ENCODE measurements around the gene NLRP10. TPM values are rescaled to one million over a fixed set of nuclear protein-coding genes. Genes with fewer than 3 reads are reported as not detected.

The NLRP10 gene
- polyA plus RNA-seq, 1 of the 3 experiments (the other 2 are of a cell fraction) = 0.05 TPM

DNA sequence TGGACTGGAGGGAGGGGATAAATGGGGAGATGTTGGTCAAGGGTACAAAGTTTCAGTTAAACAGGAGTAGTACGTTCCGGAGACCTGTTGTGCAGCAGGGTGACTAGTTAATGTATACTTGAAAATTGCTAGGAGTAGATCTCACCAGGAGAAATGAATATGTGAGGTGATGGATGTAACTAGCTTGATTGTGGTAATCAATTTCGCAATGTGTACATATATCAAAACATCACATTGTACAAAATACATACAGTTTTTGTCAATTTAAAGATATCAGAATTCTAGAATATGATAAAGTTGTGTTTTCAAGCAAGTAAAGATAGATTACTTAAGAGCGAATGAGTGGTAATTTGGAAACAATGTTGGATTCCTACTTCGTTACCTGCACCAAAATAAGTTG is 35.1 kb upstream of the NLRP10 start:
- Histone ChIP-seq H3K4me2 (no peak overlapping the region), H3K27ac (ENCODE audit: low read depth in 2 of 2, low read length in 1 of 2) (no peak overlapping the region), H3K4me3 (ENCODE audit: low read depth in 2 of 2, low read length in 1 of 2) (no peak overlapping the region), H2AFZ (ENCODE audit: low read depth) (no peak overlapping the region), H3F3A (replicated peaks; ENCODE audit: insufficient read depth) (peaks cover 16% of the 10 kb centered on the region), H3K9ac (no peak overlapping the region), H3K79me2 (ENCODE audit: insufficient read depth) (no peaks in the 10 kb centered on the region), H3K4me1 (ENCODE audit: control insufficient read depth in 1 of 2, insufficient read depth in 2 of 2, low read depth in 1 of 2, low read length in 1 of 2) (no peaks in the 10 kb centered on the region), H3K27me3 (ENCODE audit: insufficient read depth) (no peaks in the 10 kb centered on the region), H3K9me2 (no peaks in the 10 kb centered on the region), H4K20me1 (ENCODE audit: insufficient read depth) (no peaks in the 10 kb centered on the region), H3K9me3 (no peaks in the 10 kb centered on the region), H3K36me3 (replicated peaks in 1 of 2; ENCODE audit: control insufficient read depth in 1 of 2, insufficient read depth in 2 of 2, low read length in 1 of 2) (peaks cover 36 to 37% of the 10 kb centered on the region in 2 experiments)
- ChIA-PET POLR2A (no interaction called here), CTCF (interaction anchor here (1.3 to 2.2 kb wide), 2 partner anchors 90 to 93 kb away, joined by 4 to 14 read pairs; no protein-coding TSS in a partner anchor)
- no peak for DNase-seq
- WGBS (ENCODE audit: low lambda C conversion rate) = 78% methylated on average over 5 of the region's 5 CpGs
- TF ChIP-seq TCF12 (IDR thresholded peaks at IDR 0.05) = no peak
- TF ChIP-seq, protein P1, sequence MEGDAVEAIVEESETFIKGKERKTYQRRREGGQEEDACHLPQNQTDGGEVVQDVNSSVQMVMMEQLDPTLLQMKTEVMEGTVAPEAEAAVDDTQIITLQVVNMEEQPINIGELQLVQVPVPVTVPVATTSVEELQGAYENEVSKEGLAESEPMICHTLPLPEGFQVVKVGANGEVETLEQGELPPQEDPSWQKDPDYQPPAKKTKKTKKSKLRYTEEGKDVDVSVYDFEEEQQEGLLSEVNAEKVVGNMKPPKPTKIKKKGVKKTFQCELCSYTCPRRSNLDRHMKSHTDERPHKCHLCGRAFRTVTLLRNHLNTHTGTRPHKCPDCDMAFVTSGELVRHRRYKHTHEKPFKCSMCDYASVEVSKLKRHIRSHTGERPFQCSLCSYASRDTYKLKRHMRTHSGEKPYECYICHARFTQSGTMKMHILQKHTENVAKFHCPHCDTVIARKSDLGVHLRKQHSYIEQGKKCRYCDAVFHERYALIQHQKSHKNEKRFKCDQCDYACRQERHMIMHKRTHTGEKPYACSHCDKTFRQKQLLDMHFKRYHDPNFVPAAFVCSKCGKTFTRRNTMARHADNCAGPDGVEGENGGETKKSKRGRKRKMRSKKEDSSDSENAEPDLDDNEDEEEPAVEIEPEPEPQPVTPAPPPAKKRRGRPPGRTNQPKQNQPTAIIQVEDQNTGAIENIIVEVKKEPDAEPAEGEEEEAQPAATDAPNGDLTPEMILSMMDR (IDR thresholded peaks at IDR 0.05) = no peak

DNA sequence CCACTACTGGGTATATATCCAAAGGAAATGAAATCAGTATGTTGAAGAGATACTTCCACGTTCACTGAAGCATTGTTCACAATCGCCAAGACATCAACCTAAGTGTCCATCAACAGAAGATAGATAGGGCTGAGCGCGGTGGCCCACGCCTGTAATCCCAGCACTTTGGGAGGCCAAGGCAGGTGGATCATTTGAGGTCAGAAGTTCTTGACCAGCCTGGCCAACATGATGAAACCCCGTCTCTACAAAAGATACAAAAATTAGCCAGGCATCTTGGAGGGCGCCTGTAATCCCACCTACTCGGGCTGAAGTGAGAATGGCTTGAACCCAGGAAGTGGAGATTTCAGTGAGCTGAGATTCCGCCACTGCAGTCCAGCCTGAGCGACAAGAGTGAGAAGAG is 34.5 kb upstream of the NLRP10 start:
- H2AFZ ChIP-seq (ENCODE audit: low read depth) = no peak overlapping the region
- H3K27ac ChIP-seq (ENCODE audit: low read depth in 2 of 2, low read length in 1 of 2) = no peak overlapping the region
- no peaks in the 10 kb centered on the region for H3K79me2 ChIP-seq (ENCODE audit: insufficient read depth)
- H3K4me1 ChIP-seq (ENCODE audit: control insufficient read depth in 1 of 2, insufficient read depth in 2 of 2, low read depth in 1 of 2, low read length in 1 of 2) = no peaks in the 10 kb centered on the region
- no peaks in the 10 kb centered on the region for H3K9me3 ChIP-seq
- no peaks in the 10 kb centered on the region for H4K20me1 ChIP-seq (ENCODE audit: insufficient read depth)
- 91% methylated on average over 10 of the region's 10 CpGs for WGBS (ENCODE audit: low lambda C conversion rate)
- TF ChIP-seq MEF2A (IDR thresholded peaks at IDR 0.05; ENCODE audit: borderline replicate concordance, low read depth) = no peak
- no peak for TF ChIP-seq RXRA (IDR thresholded peaks at IDR 0.05; ENCODE audit: borderline replicate concordance, low read depth)
- H3K4me3 ChIP-seq (ENCODE audit: low read depth in 2 of 2, low read length in 1 of 2) = no peak overlapping the region
- no peaks in the 10 kb centered on the region for H3K9me2 ChIP-seq
- H3K9ac ChIP-seq = no peak overlapping the region
- H3K4me2 ChIP-seq = no peak overlapping the region
- no peaks in the 10 kb centered on the region for H3K27me3 ChIP-seq (ENCODE audit: insufficient read depth)
- H3F3A ChIP-seq (replicated peaks; ENCODE audit: insufficient read depth) = peaks cover 16% of the 10 kb centered on the region
- no peak for DNase-seq
- POLR2A ChIA-PET = no interaction called here
- H3K36me3 ChIP-seq (replicated peaks in 1 of 2; ENCODE audit: control insufficient read depth in 1 of 2, insufficient read depth in 2 of 2, low read length in 1 of 2) = peaks cover 42 to 43% of the 10 kb centered on the region in 2 experiments
- CTCF ChIA-PET = interaction anchor here (0.7 to 2.2 kb wide), 4 partner anchors 13 to 99 kb away, joined by 4 to 14 read pairs (median 6); partner anchors contain the start of gene EIF3F

DNA sequence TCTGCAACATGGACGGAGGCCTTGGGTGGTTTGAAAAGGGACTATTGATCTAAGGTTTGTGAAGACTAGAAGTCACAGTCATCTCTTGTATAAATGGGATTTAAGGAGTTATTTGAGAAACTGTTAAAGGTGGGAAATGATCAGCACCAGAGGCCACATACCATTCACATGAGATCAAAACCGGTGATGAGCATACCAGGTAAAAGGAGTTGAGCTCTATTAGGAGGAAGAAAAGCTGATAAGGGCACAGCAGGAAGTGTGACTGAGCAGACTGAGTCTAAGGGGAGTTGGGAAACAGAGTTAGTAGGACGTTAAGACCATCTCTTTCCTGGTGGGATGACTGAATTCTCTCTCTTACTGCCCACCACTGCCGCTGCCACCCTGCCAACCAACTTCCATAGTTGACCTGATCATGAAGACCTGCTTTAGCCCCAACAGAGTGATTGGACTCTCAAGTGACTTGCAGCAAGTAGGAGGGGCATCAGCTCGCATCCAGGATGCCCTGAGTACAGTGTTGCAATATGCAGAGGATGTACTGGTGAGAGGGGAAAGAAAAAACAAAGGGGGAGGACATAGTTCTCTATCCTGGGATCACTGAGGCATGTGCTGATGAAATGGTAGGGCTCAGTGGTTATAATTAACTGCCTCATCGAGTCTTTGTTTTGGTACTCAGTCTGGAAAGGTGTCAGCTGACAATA is 29.5 kb upstream of the NLRP10 start:
- H3K79me2 ChIP-seq (ENCODE audit: insufficient read depth) = peaks cover 21% of the 10 kb centered on the region
- H3K9me3 ChIP-seq = no peaks in the 10 kb centered on the region
- 97% methylated on average over 6 of the region's 6 CpGs for WGBS (ENCODE audit: low lambda C conversion rate)
- H3K9me2 ChIP-seq = no peaks in the 10 kb centered on the region
- no peak overlapping the region for H3K4me3 ChIP-seq (ENCODE audit: low read depth in 2 of 2, low read length in 1 of 2)
- H2AFZ ChIP-seq (ENCODE audit: low read depth) = no peak overlapping the region
- no peak overlapping the region for H3K27ac ChIP-seq (ENCODE audit: low read depth in 2 of 2, low read length in 1 of 2)
- peaks cover 5% of the 10 kb centered on the region for H3F3A ChIP-seq (replicated peaks; ENCODE audit: insufficient read depth)
- H3K9ac ChIP-seq = no peak overlapping the region
- H4K20me1 ChIP-seq (ENCODE audit: insufficient read depth) = 0 out of 2 replicates have a peak, but pooled peaks cover 5% of the 10 kb centered on the region
- peaks cover 63 to 80% of the 10 kb centered on the region in 2 experiments for H3K36me3 ChIP-seq (replicated peaks in 1 of 2; ENCODE audit: control insufficient read depth in 1 of 2, insufficient read depth in 2 of 2, low read length in 1 of 2)
- ChIA-PET CTCF (interaction anchor here (1.0 to 1.8 kb wide), 2 partner anchors 12 to 96 kb away, joined by 3 to 9 read pairs; no protein-coding TSS in a partner anchor), POLR2A (no interaction called here)
- H3K4me2 ChIP-seq = no peak overlapping the region
- H3K4me1 ChIP-seq (ENCODE audit: control insufficient read depth in 1 of 2, insufficient read depth in 2 of 2, low read depth in 1 of 2, low read length in 1 of 2) = no peaks in the 10 kb centered on the region; a peak in 1 of 4 replicates
- no peak for DNase-seq
- no peaks in the 10 kb centered on the region for H3K27me3 ChIP-seq (ENCODE audit: insufficient read depth)
- TF ChIP-seq GATA2 (CRISPR knock-in tag; IDR thresholded peaks at IDR 0.05) = no peak
- TF ChIP-seq MXI1 (IDR thresholded peaks at IDR 0.05; ENCODE audit: low read depth, low read length) = no peak
- no peak for TF ChIP-seq FOSL2 (IDR thresholded peaks at IDR 0.05; ENCODE audit: borderline replicate concordance, low read depth)
- no peak for TF ChIP-seq SIN3A (IDR thresholded peaks at IDR 0.05; ENCODE audit: borderline replicate concordance, low read depth, low read length)
- TF ChIP-seq RXRA (IDR thresholded peaks at IDR 0.05; ENCODE audit: borderline replicate concordance, low read depth) = no peak
- TF ChIP-seq NRF1 (IDR thresholded peaks at IDR 0.05; ENCODE audit: low read depth, low read length) = no peak
- no peak for TF ChIP-seq TAF1 (IDR thresholded peaks at IDR 0.05; ENCODE audit: borderline replicate concordance, low read depth, low read length)
- TF ChIP-seq, protein P2, sequence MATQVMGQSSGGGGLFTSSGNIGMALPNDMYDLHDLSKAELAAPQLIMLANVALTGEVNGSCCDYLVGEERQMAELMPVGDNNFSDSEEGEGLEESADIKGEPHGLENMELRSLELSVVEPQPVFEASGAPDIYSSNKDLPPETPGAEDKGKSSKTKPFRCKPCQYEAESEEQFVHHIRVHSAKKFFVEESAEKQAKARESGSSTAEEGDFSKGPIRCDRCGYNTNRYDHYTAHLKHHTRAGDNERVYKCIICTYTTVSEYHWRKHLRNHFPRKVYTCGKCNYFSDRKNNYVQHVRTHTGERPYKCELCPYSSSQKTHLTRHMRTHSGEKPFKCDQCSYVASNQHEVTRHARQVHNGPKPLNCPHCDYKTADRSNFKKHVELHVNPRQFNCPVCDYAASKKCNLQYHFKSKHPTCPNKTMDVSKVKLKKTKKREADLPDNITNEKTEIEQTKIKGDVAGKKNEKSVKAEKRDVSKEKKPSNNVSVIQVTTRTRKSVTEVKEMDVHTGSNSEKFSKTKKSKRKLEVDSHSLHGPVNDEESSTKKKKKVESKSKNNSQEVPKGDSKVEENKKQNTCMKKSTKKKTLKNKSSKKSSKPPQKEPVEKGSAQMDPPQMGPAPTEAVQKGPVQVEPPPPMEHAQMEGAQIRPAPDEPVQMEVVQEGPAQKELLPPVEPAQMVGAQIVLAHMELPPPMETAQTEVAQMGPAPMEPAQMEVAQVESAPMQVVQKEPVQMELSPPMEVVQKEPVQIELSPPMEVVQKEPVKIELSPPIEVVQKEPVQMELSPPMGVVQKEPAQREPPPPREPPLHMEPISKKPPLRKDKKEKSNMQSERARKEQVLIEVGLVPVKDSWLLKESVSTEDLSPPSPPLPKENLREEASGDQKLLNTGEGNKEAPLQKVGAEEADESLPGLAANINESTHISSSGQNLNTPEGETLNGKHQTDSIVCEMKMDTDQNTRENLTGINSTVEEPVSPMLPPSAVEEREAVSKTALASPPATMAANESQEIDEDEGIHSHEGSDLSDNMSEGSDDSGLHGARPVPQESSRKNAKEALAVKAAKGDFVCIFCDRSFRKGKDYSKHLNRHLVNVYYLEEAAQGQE (IDR thresholded peaks at IDR 0.05; ENCODE audit: low read depth, low read length) = no peak
- TF ChIP-seq GABPA (IDR thresholded peaks at IDR 0.05; ENCODE audit: low read depth) = no peak
- TF ChIP-seq, protein P1 (IDR thresholded peaks at IDR 0.05) = no peak

Data from SK-N-SH (cell line).